Erythroblast (primary cell): ENCODE measurements around the gene RNF151.

Source experiments
- DNase-seq, 2 experiments: peaks; one replicate each; lab custom pipeline; 2025; lab: John Stamatoyannopoulos, UW
- GATA1 ChIP-seq: IDR thresholded peaks from 2 replicates; pipeline ENCODE4 v1.6.1; 2011; ENCODE audit warnings: low read depth, mild to moderate bottlenecking, control low read depth, low read length, moderate library complexity
- POLR2A ChIP-seq: IDR thresholded peaks from 2 replicates; pipeline ENCODE4 v1.6.1; 2011; ENCODE audit warnings: mild to moderate bottlenecking, low read length

RNF151 gene

GRCh38 chr16:1991948-1992703, 25.5 kb downstream of the RNF151 start:
- TF ChIP-seq GATA1 (no peak), POLR2A (no peak)
- peak; percentile 94 to 98 for DNase-seq

DNA sequence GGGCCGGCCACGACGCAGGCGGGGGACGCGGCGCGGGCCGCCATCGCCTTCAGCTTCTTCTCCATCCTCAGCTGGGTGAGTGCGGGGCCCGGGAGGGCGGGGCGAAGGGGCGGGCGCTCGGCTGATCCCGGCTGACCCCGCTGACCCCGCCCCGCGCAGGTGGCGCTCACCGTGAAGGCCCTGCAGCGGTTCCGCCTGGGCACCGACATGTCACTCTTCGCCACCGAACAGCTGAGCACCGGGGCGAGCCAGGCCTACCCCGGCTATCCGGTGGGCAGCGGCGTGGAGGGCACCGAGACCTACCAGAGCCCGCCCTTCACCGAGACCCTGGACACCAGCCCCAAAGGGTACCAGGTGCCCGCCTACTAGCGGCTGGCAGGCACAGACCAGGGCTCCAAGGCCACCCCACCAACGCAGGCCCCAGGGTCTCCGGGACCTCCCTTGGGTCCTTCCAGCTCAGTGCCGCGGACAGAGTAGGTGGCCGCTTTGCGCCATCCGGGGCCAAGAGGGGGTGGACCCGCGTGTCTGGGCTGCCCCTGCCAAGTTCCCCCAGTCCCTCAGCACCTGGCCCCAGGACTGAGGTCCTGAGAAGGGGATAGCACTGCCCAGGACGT, 26.2 kb downstream of the RNF151 start:
- no peak for TF ChIP-seq GATA1
- TF ChIP-seq POLR2A: no peak
- no peak for DNase-seq

DNA sequence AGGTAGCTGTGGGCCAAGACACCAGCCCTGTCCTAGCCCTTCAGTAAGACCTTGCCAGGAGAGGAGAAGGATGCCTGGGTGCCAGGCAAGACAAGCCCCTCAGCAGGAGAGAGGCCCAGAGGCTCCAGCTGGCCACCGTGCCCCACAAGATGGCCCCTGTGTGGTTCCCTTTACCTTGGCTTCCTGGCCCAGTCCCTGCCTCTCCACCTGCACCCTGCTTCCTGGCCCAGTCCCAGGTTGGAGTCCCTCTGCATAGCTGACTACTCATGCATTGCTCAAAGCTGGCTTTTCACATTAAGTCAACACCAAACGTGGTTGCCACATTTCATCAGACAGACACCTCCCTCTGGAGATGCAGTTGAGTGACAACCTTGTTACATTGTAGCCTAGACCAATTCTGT, 27.1 kb downstream of the RNF151 start:
- no peak for DNase-seq
- TF ChIP-seq GATA1 (no peak), POLR2A (no peak)

DNA sequence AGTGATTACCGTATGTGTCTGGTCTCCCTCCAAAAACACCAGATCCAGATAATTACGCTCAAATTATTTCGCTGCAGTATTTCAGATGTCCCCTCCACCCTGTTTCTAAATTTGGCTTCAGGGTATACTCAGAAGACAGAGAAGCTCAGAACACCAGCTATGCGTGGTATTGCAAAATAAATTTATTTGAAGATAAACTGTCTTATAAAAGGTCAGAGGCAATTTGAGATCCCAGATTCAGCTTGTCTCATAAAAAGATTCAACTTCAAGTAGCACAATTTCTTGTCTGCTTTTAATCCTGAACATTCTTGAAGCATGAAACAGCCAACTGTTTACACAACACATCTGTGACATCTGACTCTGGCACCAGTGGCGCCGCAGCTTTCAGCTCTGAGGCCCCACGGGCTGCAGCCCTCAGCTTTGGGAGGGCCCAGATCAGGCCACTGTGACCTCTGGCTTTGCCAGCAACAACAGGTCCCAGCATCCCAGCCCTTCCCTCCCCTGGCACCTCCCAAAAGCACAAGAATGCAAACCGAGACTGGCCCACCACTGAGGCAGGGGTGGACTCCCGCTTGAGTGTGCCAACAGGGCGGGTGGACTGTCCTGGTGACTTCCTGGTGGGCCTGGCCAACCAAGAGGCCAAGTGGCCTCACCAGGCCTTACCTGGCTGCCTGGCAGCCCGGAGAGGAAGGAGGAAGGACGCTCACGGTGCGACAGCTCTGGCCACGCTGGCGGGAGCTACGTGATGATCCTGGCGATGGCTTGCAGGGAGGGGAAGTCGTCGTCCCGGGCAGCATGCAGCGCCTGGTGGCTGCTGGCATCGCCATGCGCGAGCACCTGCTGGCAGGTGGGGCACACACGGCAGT, 31.1 kb downstream of the RNF151 start:
- no peak for DNase-seq
- no peak for TF ChIP-seq GATA1
- TF ChIP-seq POLR2A: no peak

DNA sequence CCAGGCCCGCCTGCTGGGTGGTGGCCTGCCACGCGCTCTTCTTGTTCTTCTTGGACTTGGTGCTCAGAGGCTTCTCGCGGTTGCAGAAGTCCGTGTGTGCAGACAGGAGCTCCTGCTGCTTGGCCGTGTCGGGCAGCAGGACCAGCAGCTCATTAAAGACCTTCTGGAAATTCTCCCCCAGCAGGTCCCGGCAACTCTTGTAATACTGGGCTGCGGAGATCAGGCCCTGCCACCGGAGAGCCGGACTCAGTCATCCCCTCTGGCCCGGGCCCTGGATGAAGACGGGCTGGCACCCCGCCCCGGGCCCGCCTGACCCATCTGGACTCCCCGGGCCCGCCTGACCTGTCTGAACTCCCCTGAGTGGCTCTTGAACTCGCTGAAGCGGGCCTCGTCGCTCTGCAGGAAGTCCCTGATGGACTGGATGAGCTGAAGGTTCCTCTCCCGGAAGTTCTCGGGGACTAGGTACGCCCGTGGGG, 31.7 kb downstream of the RNF151 start:
- TF ChIP-seq GATA1 (no peak), POLR2A (no peak)
- no peak for DNase-seq

- no peak for DNase-seq
- TF ChIP-seq POLR2A (no peak), GATA1 (no peak)
These were observed 32.5 kb downstream of the RNF151 start for GRCh38 chr16:1998852-1999801.

DNA sequence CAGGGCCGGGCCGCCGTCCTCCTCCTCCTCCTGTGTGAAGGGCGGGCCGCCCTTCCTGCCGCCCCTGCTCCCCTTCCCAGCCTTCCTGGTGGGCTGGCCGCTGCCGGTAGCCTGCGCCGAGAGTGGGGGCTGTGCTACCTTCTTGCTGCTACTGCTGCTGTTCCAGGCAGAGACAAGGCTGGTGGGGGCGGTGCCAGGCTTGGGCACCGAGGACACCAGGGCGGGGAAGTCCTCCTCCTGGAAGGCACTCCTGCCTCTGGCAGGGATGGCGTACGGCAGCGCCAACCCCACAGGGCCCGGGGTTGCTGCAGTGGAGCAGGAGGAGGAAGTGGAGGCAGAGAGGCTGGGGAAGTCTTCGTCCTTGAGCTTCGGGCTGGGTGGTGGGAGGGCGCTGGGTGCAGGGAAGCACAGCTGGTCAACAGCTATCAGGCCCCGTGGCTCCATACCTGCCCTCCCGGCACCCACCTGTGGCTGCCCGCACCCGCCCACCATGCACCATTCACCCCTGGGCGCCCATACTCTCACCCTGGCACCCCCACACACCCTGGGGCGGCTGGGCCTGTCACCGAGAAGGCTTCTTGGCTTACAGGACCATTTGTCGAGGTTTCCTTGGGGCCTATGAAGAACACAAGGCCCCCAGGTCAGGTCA, 33.3 kb downstream of the RNF151 start:
- TF ChIP-seq GATA1 (no peak), POLR2A (no peak)
- no peak for DNase-seq

GRCh38 chr16:2001035-2001434, 34.4 kb downstream of the RNF151 start:
- no peak for TF ChIP-seq POLR2A
- no peak for TF ChIP-seq GATA1
- DNase-seq: no peak

DNA sequence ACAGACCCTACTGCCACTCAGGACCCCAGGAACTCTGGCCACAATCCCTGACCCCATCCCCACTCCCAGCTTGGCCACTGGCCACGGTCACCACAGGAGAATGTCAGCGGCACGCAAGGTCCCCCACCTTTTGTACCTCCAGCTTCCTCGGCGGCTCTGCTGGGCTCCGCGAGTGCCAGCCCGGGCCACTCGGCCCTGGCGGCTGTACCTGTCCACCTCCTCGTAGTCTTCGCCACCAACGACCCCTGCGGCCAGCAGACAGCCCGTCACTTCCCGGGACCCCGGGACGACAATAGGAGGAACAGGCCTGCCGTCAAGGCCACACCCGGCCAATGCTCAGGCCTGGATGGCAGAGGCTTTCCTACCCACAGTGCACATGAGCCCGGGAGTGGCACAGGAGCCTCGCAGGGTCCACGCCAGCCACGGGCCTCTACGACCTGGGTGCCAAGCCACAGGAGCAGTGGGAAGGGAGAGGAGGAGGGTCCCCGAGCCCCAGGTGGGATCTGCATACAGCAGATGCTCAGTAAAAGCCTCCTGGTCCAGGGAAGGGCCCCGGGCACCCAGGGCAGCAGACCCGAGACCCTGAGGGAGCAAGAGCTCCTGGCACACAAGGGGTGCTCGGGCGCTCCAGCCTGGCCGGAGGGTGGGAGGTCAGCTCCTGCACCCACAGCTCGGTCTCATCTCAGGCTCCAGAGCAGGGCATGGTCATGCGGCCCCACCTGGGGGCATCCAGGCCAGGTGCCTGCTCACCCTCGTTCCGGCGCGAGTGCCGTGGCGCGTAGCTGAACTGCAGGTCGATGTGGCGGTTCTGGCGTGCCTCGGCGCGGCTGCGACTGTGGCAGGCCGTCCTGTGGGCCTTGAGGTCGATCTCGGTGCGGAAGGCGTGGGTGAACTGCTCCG, 35.0 kb downstream of the RNF151 start:
- no peak for DNase-seq
- no peak for TF ChIP-seq GATA1
- TF ChIP-seq POLR2A: no peak

DNA sequence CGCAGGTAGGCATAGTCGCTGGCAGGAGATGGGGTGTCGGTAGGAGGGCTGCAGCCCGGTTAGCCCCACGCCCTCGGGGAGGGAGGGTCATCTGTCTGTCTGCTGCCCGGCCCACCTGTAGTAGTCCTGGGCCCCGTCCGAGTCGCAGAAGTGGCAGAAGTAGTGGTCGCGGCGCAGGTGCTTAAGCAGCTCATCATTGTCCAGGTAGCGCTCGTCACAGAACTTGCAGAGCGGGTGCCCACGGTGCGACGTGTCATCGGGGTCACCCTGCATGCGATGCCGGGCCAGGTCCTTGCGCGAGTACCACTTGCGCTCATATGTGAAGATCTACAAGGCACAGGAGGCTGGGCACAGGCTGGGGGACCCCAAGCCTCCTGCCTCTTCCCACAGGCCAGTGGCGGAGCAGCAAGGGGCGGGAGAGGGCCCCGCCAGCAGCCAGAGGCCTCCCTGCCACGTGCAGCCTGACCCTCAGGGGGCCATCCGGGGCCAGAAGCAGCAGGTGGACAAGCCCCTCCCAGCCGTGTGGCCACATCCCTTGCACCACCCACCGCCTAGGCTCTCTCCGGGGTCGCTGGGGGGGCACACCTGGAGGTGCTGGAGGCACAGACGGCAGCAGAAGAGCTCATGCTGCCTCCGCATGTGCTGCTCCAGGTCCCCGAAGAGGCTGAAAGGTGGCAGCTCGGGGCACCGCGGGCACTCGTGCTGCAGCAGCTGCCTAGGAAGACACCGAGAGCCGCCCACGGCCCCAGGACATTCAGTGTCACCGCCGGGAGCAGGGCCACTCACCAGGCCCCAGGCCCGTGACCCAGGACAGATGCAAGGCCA, 36.0 kb downstream of the RNF151 start:
- TF ChIP-seq POLR2A (no peak), GATA1 (no peak)
- no peak for DNase-seq
